Stimulated activated CD4-positive, alpha-beta T cell treated with anti-CD3 and anti-CD28 coated beads, Interleukin-15, amount 100 ng/mL, for 24 hours (primary cell): ENCODE data around the gene TALDO1.
A peak's percentile ranks its signal among the peaks of the same experiment; 100 is the strongest.

Experiments used
- DNase-seq: peaks from one replicate; pipeline ENCODE4 v3.0.0-alpha.2; 2020

The TALDO1 gene

GRCh38 chr11:770642-771616, 23.7 kb downstream of the TALDO1 start:
- no peak for DNase-seq

- DNase-seq, result no peak
These were observed 24.4 kb downstream of the TALDO1 start for GRCh38 chr11:771617-772204.

- DNase-seq, result no peak
These were observed 25.4 kb downstream of the TALDO1 start for GRCh38 chr11:772429-773390.

- DNase-seq, result no peak
These were observed 26.2 kb downstream of the TALDO1 start for GRCh38 chr11:773425-773824.

GRCh38 chr11:773830-774229, 26.6 kb downstream of the TALDO1 start:
- no peak for DNase-seq

- DNase-seq, result no peak
These were observed 27.8 kb downstream of the TALDO1 start for GRCh38 chr11:774873-775592.

GRCh38 chr11:776263-776560, 28.9 kb downstream of the TALDO1 start:
- DNase-seq, result no peak

GRCh38 chr11:776561-777287, 29.5 kb downstream of the TALDO1 start:
- no peak for DNase-seq

- peak; percentile 97 for DNase-seq
These were observed 30.3 kb downstream of the TALDO1 start, which contains the start of gene GATD1 for GRCh38 chr11:777288-778255. TSS of gene GATD1 (minus strand) at chr11:777487. CDS start at chr11:777462, 25 bp downstream.

GRCh38 chr11:778976-779954, 32.0 kb downstream of the TALDO1 start:
- no peak for DNase-seq

GRCh38 chr11:779955-780532, 32.8 kb downstream of the TALDO1 start:
- no peak for DNase-seq

GRCh38 chr11:782264-783174, 35.3 kb downstream of the TALDO1 start:
- DNase-seq, result no peak

GRCh38 chr11:783581-784015, 36.3 kb downstream of the TALDO1 start:
- no peak for DNase-seq

- DNase-seq, result no peak
These were observed 39.2 kb downstream of the TALDO1 start for GRCh38 chr11:786235-787083.

GRCh38 chr11:787084-787675, 39.9 kb downstream of the TALDO1 start:
- DNase-seq, result no peak

GRCh38 chr11:788009-788640, 40.9 kb downstream of the TALDO1 start:
- no peak for DNase-seq
